ENCODE measurements around the gene TMBIM1.

Gene TMBIM1

GRCh38 chr2:218293715-218294429 is 1.6 kb upstream of the TMBIM1 start:
- Histone ChIP-seq H2BK15ac (replicated peaks; ENCODE audit: low read depth) (no peak overlapping the region), H3K79me2 (ENCODE audit: control insufficient read depth, insufficient read depth, low read length) (no peaks in the 10 kb centered on the region)
- no CpG with 5 or more reads among the region's 5 CpGs for WGBS (ENCODE audit: extremely low coverage, insufficient coverage, low lambda C conversion rate)

GRCh38 chr2:218291318-218292047 is 820 bp downstream of the TMBIM1 start:
- H3K27ac ChIP-seq (ENCODE audit: low read depth, low read length): peak overlapping the region; percentile 27
- H3K18ac ChIP-seq (ENCODE audit: low read length): peak overlapping the region; percentile 63
- DNase-seq: no peak

More at GRCh38 chr2:218293715-218294429, 1.6 kb upstream of the TMBIM1 start:
- Histone ChIP-seq H3K56ac (ENCODE audit: low read length) (no peak overlapping the region), H2BK5ac (ENCODE audit: low read length) (no peak overlapping the region), H3K4me2 (ENCODE audit: low read length) (no peak overlapping the region), H2AK5ac (ENCODE audit: low read length) (no peak overlapping the region), H3K27ac (ENCODE audit: low read depth, low read length) (no peak overlapping the region), H3K23ac (ENCODE audit: low read length) (no peak overlapping the region), H3K4me1 (ENCODE audit: control insufficient read depth, low read depth, low read length) (peaks cover 7% of the 10 kb centered on the region), H4K5ac (ENCODE audit: low read length) (no peak overlapping the region), H3K27me3 (ENCODE audit: insufficient read depth, low read length, poor library complexity) (no peaks in the 10 kb centered on the region), H3K4me3 (ENCODE audit: low read length) (no peak overlapping the region), H3K4ac (ENCODE audit: low read depth, low read length) (no peak overlapping the region), H2BK120ac (ENCODE audit: low read depth, low read length) (no peak overlapping the region), H3K79me1 (ENCODE audit: low read length) (peaks cover 2% of the 10 kb centered on the region), H3K9ac (ENCODE audit: low read length) (no peak overlapping the region), H4K8ac (ENCODE audit: low read depth, low read length) (no peak overlapping the region), H3K36me3 (ENCODE audit: control insufficient read depth, insufficient read depth, low read length) (no peaks in the 10 kb centered on the region), H3K18ac (ENCODE audit: low read length) (no peak overlapping the region)
- DNase-seq: no peak

GRCh38 chr2:218290316-218291261 is 1.7 kb downstream of the TMBIM1 start:
- WGBS (ENCODE audit: extremely low coverage, insufficient coverage, low lambda C conversion rate): no CpG with 5 or more reads among the region's 12 CpGs

More at GRCh38 chr2:218291318-218292047, 820 bp downstream of the TMBIM1 start:
- Histone ChIP-seq H4K8ac (ENCODE audit: low read depth, low read length) (no peak overlapping the region), H3K27me3 (ENCODE audit: insufficient read depth, low read length, poor library complexity) (no peaks in the 10 kb centered on the region), H3K4me2 (ENCODE audit: low read length) (peak overlapping the region; percentile 24), H3K4ac (ENCODE audit: low read depth, low read length) (peak overlapping the region; percentile 83), H2BK120ac (ENCODE audit: low read depth, low read length) (no peak overlapping the region), H2BK5ac (ENCODE audit: low read length) (no peak overlapping the region), H4K5ac (ENCODE audit: low read length) (no peak overlapping the region), H3K36me3 (ENCODE audit: control insufficient read depth, insufficient read depth, low read length) (no peaks in the 10 kb centered on the region), H3K9ac (ENCODE audit: low read length) (peak overlapping the region; percentile 93), H3K79me2 (ENCODE audit: control insufficient read depth, insufficient read depth, low read length) (no peaks in the 10 kb centered on the region), H2BK15ac (replicated peaks; ENCODE audit: low read depth) (no peak overlapping the region), H3K56ac (ENCODE audit: low read length) (peak overlapping the region; percentile 94), H3K23ac (ENCODE audit: low read length) (no peak overlapping the region), H3K4me1 (ENCODE audit: control insufficient read depth, low read depth, low read length) (peaks cover 13% of the 10 kb centered on the region), H3K79me1 (ENCODE audit: low read length) (peaks cover 2% of the 10 kb centered on the region), H2AK5ac (ENCODE audit: low read length) (no peak overlapping the region), H3K4me3 (ENCODE audit: low read length) (peak overlapping the region; percentile 72)
- no CpG with 5 or more reads among the region's 12 CpGs for whole genome bisulfite sequencing (ENCODE audit: extremely low coverage, insufficient coverage, low lambda C conversion rate)

GRCh38 chr2:218289639-218290315 is 2.5 kb downstream of the TMBIM1 start:
- no peak overlapping the region for H3K4me3 ChIP-seq (ENCODE audit: low read length)
- H3K4me1 ChIP-seq (ENCODE audit: control insufficient read depth, low read depth, low read length): peaks cover 13% of the 10 kb centered on the region
- H4K5ac ChIP-seq (ENCODE audit: low read length): no peak overlapping the region
- no peak overlapping the region for H2BK15ac ChIP-seq (replicated peaks; ENCODE audit: low read depth)
- peaks cover 7% of the 10 kb centered on the region for H3K79me1 ChIP-seq (ENCODE audit: low read length)
- no peak for DNase-seq
- peak overlapping the region; percentile 17 for H3K27ac ChIP-seq (ENCODE audit: low read depth, low read length)
- H2BK5ac ChIP-seq (ENCODE audit: low read length): no peak overlapping the region
- H3K4me2 ChIP-seq (ENCODE audit: low read length): no peak overlapping the region
- no CpG with 5 or more reads among the region's 6 CpGs for WGBS (ENCODE audit: extremely low coverage, insufficient coverage, low lambda C conversion rate)
- H3K9ac ChIP-seq (ENCODE audit: low read length): peak overlapping the region; percentile 32
- H3K23ac ChIP-seq (ENCODE audit: low read length): no peak overlapping the region
- H3K36me3 ChIP-seq (ENCODE audit: control insufficient read depth, insufficient read depth, low read length): no peaks in the 10 kb centered on the region
- H2AK5ac ChIP-seq (ENCODE audit: low read length): no peak overlapping the region
- H3K27me3 ChIP-seq (ENCODE audit: insufficient read depth, low read length, poor library complexity): no peaks in the 10 kb centered on the region
- no peak overlapping the region for H4K8ac ChIP-seq (ENCODE audit: low read depth, low read length)
- H3K4ac ChIP-seq (ENCODE audit: low read depth, low read length): no peak overlapping the region
- peak overlapping the region; percentile 37 for H3K56ac ChIP-seq (ENCODE audit: low read length)
- H3K79me2 ChIP-seq (ENCODE audit: control insufficient read depth, insufficient read depth, low read length): no peaks in the 10 kb centered on the region
- H3K18ac ChIP-seq (ENCODE audit: low read length): peak overlapping the region; percentile 22
- H2BK120ac ChIP-seq (ENCODE audit: low read depth, low read length): no peak overlapping the region

More at GRCh38 chr2:218290316-218291261, 1.7 kb downstream of the TMBIM1 start:
- Histone ChIP-seq H3K36me3 (ENCODE audit: control insufficient read depth, insufficient read depth, low read length) (no peaks in the 10 kb centered on the region), H3K27me3 (ENCODE audit: insufficient read depth, low read length, poor library complexity) (no peaks in the 10 kb centered on the region), H3K79me1 (ENCODE audit: low read length) (peaks cover 4% of the 10 kb centered on the region), H2BK15ac (replicated peaks; ENCODE audit: low read depth) (no peak overlapping the region), H2AK5ac (ENCODE audit: low read length) (no peak overlapping the region), H3K9ac (ENCODE audit: low read length) (peak overlapping the region; percentile 32), H3K18ac (ENCODE audit: low read length) (no peak overlapping the region), H3K4me3 (ENCODE audit: low read length) (no peak overlapping the region), H4K5ac (ENCODE audit: low read length) (no peak overlapping the region), H3K79me2 (ENCODE audit: control insufficient read depth, insufficient read depth, low read length) (no peaks in the 10 kb centered on the region), H3K4ac (ENCODE audit: low read depth, low read length) (no peak overlapping the region), H3K56ac (ENCODE audit: low read length) (peak overlapping the region; percentile 94), H4K8ac (ENCODE audit: low read depth, low read length) (no peak overlapping the region), H3K27ac (ENCODE audit: low read depth, low read length) (peak overlapping the region; percentile 27), H3K4me1 (ENCODE audit: control insufficient read depth, low read depth, low read length) (peaks cover 13% of the 10 kb centered on the region), H2BK5ac (ENCODE audit: low read length) (no peak overlapping the region), H3K4me2 (ENCODE audit: low read length) (no peak overlapping the region), H2BK120ac (ENCODE audit: low read depth, low read length) (no peak overlapping the region), H3K23ac (ENCODE audit: low read length) (no peak overlapping the region)
- DNase-seq: no peak

All from mesendoderm (in vitro differentiated cells).